Fibroblast of lung (primary cell): ENCODE results near the gene RUNX1. TPM values are rescaled to one million over a fixed set of nuclear protein-coding genes. Genes with fewer than 3 reads are reported as not detected.
A peak's percentile ranks its signal among the peaks of the same experiment; 100 is the strongest.

Source experiments
- DNase-seq, 2 donors: peaks; one replicate each; pipeline versions ENCODE4 v3.0.0 to v3.0.0-alpha.2; 2010; ENCODE audit warnings: low read depth in 2 of 2
- H2AFZ ChIP-seq: 2 replicates; pipeline ENCODE4 v1.5.1; 2012; ENCODE audit warnings: low read length, control low read depth, inconsistent platforms
- H3K27ac ChIP-seq: 2 replicates; pipeline ENCODE4 v1.5.1; 2011; ENCODE audit warnings: low read length, control low read depth; ENCODE audit not compliant: insufficient read depth
- H3K27me3 ChIP-seq: 2 replicates; pipeline ENCODE4 v1.5.1; 2011; ENCODE audit warnings: mild to moderate bottlenecking, low read length; ENCODE audit not compliant: control insufficient read depth, insufficient read depth
- H3K36me3 ChIP-seq: 2 replicates; pipeline ENCODE4 v1.5.1; 2011; ENCODE audit warnings: low read length; ENCODE audit not compliant: control insufficient read depth, insufficient read depth
- H3K4me1 ChIP-seq: 2 replicates; pipeline ENCODE4 v1.5.1; 2011; ENCODE audit warnings: low read length; ENCODE audit not compliant: control insufficient read depth, insufficient read depth; ENCODE audit errors: extremely low read depth
- H3K4me2 ChIP-seq: 2 replicates; pipeline ENCODE4 v1.5.1; 2011; ENCODE audit warnings: low read length, control low read depth; ENCODE audit not compliant: insufficient read depth; ENCODE audit errors: extremely low read depth
- H3K4me3 ChIP-seq, 4 experiments: fragments of 200-600 bp in 1 of 4; sonication (generic) in 1 of 4; replicated peaks in 1 of 4; 2 replicates each; pipeline ENCODE4 v1.5.1; 2011 to 2016; ENCODE audit warnings: low read length in 4 of 4, low read depth in 3 of 4, mild to moderate bottlenecking in 3 of 4, control low read depth in 2 of 4, inconsistent platforms in 1 of 4, mixed read lengths in 1 of 4; ENCODE audit not compliant: insufficient read depth in 1 of 4; ENCODE audit errors: control extremely low read depth in 1 of 4
- H3K79me2 ChIP-seq: 2 replicates; pipeline ENCODE4 v1.5.1; 2012; ENCODE audit warnings: mild to moderate bottlenecking, low read length, inconsistent platforms; ENCODE audit not compliant: control insufficient read depth, insufficient read depth
- H3K9ac ChIP-seq: 2 replicates; pipeline ENCODE4 v1.5.1; 2011; ENCODE audit warnings: mild to moderate bottlenecking, low read length, control low read depth; ENCODE audit not compliant: insufficient read depth
- H3K9me3 ChIP-seq: 2 replicates; pipeline ENCODE4 v1.5.1; 2012; ENCODE audit warnings: low read depth, low read length; ENCODE audit not compliant: control insufficient read depth, insufficient read depth
- H4K20me1 ChIP-seq: 2 replicates; pipeline ENCODE4 v1.5.1; 2011; ENCODE audit warnings: low read length; ENCODE audit not compliant: control insufficient read depth, insufficient read depth; ENCODE audit errors: extremely low read depth
- CTCF ChIP-seq, 2 donors: IDR thresholded peaks in 1 of 2; conservative IDR thresholded peaks in 1 of 2; 1 replicate in 1 of 2; 2 replicates in 1 of 2; pipeline ENCODE4 v1.5.1; 2011 to 2012; ENCODE audit warnings: low read length in 2 of 2, control low read depth in 1 of 2, inconsistent platforms in 1 of 2, low read depth in 1 of 2, mild to moderate bottlenecking in 1 of 2
- EZH2 ChIP-seq: IDR thresholded peaks from 2 replicates; pipeline ENCODE4 v1.5.1; 2012; ENCODE audit warnings: low read length, control low read depth, mild to moderate bottlenecking; ENCODE audit errors: missing control alignments
- polyA plus RNA-seq, 2 donors: library from polyadenylated mRNA; depleted of rRNA in 1 of 2; stranded (reverse) in 1 of 2; unstranded in 1 of 2; fragments of >200 nt; gene quantifications; 2 replicates each; pipeline ENCODE4 v1.2.1, GENCODE V29; 2011 to 2012; ENCODE audit warnings: missing spikeins in 1 of 2
- total RNA-seq: library from RNA; depleted of rRNA; stranded (reverse); fragments of >200 nt; gene quantifications from 2 replicates; pipeline ENCODE4 v1.2.1, GENCODE V29; 2014

The RUNX1 gene
- total and polyA plus RNA-seq, 2 donors (not counting 1 experiment from before 2014, with no cell fraction given): 23.1 to 41.6 TPM

GRCh38 chr21:34871026-34871908, 177.8 kb downstream of the RUNX1 start:
- TF ChIP-seq EZH2: no peak
- TF ChIP-seq CTCF (conservative IDR thresholded peaks at IDR 0.05 in 1 of 2, IDR thresholded peaks at IDR 0.05 in 1 of 2; ENCODE audit: low read depth in 1 of 2, low read length in 2 of 2): no peak
- peaks cover 32% of the 10 kb centered on the region for H3K36me3 ChIP-seq
- H3K4me2 ChIP-seq: no peak overlapping the region
- H3K9me3 ChIP-seq: no peaks in the 10 kb centered on the region
- H3K79me2 ChIP-seq: peaks cover 98% of the 10 kb centered on the region
- H3K9ac ChIP-seq: no peak overlapping the region
- no peak overlapping the region for H2AFZ ChIP-seq
- H3K27me3 ChIP-seq: no peaks in the 10 kb centered on the region
- peaks cover 9% of the 10 kb centered on the region for H3K4me1 ChIP-seq
- H3K4me3 ChIP-seq: no peak overlapping the region
- H4K20me1 ChIP-seq: peaks cover 2% of the 10 kb centered on the region
- no peak for DNase-seq
- H3K27ac ChIP-seq: no peak overlapping the region

DNA sequence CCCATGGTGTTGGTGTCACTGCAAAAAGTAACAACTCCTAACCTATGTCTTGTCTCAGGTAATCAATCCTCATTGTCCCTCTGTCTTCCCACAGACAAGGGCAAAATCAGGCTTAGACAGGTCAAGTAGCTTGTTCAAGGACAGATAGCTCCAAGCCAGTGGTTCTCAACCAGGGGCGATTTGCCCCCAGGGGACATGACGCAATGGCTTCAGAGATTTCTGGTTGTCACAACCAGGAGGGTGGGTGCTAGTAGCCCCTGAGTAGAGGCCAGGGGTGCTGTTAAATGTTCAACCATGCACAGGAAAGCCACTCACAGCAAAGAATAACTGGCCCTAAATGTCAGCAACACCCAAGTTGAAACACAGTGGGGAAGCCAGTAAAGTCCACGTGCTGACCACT, 178.9 kb downstream of the RUNX1 start:
- H4K20me1 ChIP-seq: peaks cover 2% of the 10 kb centered on the region
- no peaks in the 10 kb centered on the region for H3K9me3 ChIP-seq
- H3K4me3 ChIP-seq: no peak overlapping the region
- H2AFZ ChIP-seq: no peak overlapping the region
- peaks cover 34% of the 10 kb centered on the region for H3K36me3 ChIP-seq
- H3K27me3 ChIP-seq: no peaks in the 10 kb centered on the region
- TF ChIP-seq CTCF (conservative IDR thresholded peaks at IDR 0.05 in 1 of 2, IDR thresholded peaks at IDR 0.05 in 1 of 2; ENCODE audit: low read depth in 1 of 2, low read length in 2 of 2): no peak
- no peak for TF ChIP-seq EZH2
- H3K79me2 ChIP-seq: peaks cover 98% of the 10 kb centered on the region
- DNase-seq: no peak
- H3K4me1 ChIP-seq: peaks cover 17% of the 10 kb centered on the region
- peak overlapping the region; percentile 7 for H3K4me2 ChIP-seq
- H3K9ac ChIP-seq: no peak overlapping the region
- peak overlapping the region; percentile 34 for H3K27ac ChIP-seq

- peaks cover 98% of the 10 kb centered on the region for H3K79me2 ChIP-seq
- DNase-seq: no peak
- H3K9me3 ChIP-seq: no peaks in the 10 kb centered on the region
- H3K4me3 ChIP-seq: no peak overlapping the region
- peaks cover 18% of the 10 kb centered on the region for H3K4me1 ChIP-seq
- H3K27me3 ChIP-seq: no peaks in the 10 kb centered on the region
- no peak overlapping the region for H2AFZ ChIP-seq
- TF ChIP-seq CTCF (conservative IDR thresholded peaks at IDR 0.05 in 1 of 2, IDR thresholded peaks at IDR 0.05 in 1 of 2; ENCODE audit: low read depth in 1 of 2, low read length in 2 of 2) (no peak), EZH2 (no peak)
- H3K4me2 ChIP-seq: peak overlapping the region; percentile 33
- H3K27ac ChIP-seq: peak overlapping the region; percentile 14
- peaks cover 40% of the 10 kb centered on the region for H3K36me3 ChIP-seq
- H3K9ac ChIP-seq: no peak overlapping the region
- H4K20me1 ChIP-seq: peaks cover 5% of the 10 kb centered on the region
These were observed 179.6 kb downstream of the RUNX1 start for GRCh38 chr21:34869545-34869944.
